MG63 (cell line): Measurements from ENCODE around the gene STAC3. TPM values are rescaled to one million over a fixed set of nuclear protein-coding genes. Genes with fewer than 3 reads are reported as not detected.
"Not testable (repeated sequence)": the region's sequence is repeated elsewhere in the genome, so short reads cannot be mapped to it uniquely, and the experiment has no call there.

Experiments
- DNase-seq: peaks from one replicate; pipeline ENCODE4 v3.0.0-alpha.2; 2020
- H3K27me3 ChIP-seq: fragments of 250-450 bp; sonication (Bioruptor Pico); 2 replicates; pipeline ENCODE4 v1.5.1; 2020; ENCODE audit warnings: mild to moderate bottlenecking, moderate library complexity
- H3K36me3 ChIP-seq: fragments of 250-450 bp; sonication (Bioruptor Pico); 2 replicates; pipeline ENCODE4 v1.5.1; 2020; ENCODE audit warnings: mild to moderate bottlenecking, moderate library complexity
- H3K4me3 ChIP-seq: fragments of 250-450 bp; sonication (Bioruptor Pico); 2 replicates; pipeline ENCODE4 v1.5.1; 2020; ENCODE audit warnings: mild to moderate bottlenecking, moderate library complexity
- H3K9me3 ChIP-seq: fragments of 250-450 bp; sonication (Bioruptor Pico); 2 replicates; pipeline ENCODE4 v1.5.1; 2020; ENCODE audit warnings: mild to moderate bottlenecking, moderate library complexity
- total RNA-seq: library from RNA; depleted of rRNA; stranded (reverse); fragments of >200 nt; shearing (Covaris generic); gene quantifications from 2 replicates; pipeline ENCODE4 v1.2.3, GENCODE V29; 2014; ENCODE audit warnings: low replicate concordance; rRNA removed

Gene STAC3
- total RNA-seq, result 0.86 TPM in 1 of 2 replicates, not detected in the other

DNA sequence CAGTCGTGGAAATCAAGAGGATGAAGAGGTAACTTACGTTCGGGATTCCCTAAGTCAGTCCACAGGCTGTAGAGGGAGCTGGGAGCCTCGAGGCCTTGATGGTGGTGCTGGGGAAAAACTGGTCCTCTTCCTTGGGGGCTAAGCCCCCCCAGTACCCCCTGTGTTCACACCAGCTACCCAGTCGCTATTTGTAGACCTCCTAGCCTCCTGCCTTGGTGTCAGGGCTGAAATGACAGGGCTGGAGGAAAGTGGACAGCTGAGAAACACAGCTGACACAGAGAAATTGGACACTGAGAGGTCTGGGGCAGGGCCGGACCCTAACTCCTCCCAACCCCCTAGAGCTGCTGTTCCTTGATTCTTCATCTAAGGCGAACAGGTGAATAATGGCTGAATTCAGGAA, at the start of gene STAC3:
STAC3 (minus strand) TSS at position 232 of the 400 bp plus-strand sequence. CDS start 1,551 bp downstream, outside the sequence.
- H3K9me3 ChIP-seq, result no peaks in the 10 kb centered on the region
- peaks cover 2% of the 10 kb centered on the region for H3K36me3 ChIP-seq
- H3K4me3 ChIP-seq, result no peak within 1 kb of the TSS
- no peak for DNase-seq
- H3K27me3 ChIP-seq, result no peaks in the 10 kb centered on the region

GRCh38 chr12:57299514-57300016, 48.6 kb upstream of the STAC3 start:
- no peaks in the 10 kb centered on the region for H3K27me3 ChIP-seq
- H3K36me3 ChIP-seq, result peaks cover 30% of the 10 kb centered on the region
- no peaks in the 10 kb centered on the region for H3K9me3 ChIP-seq
- H3K4me3 ChIP-seq, result no peak overlapping the region
- no peak for DNase-seq

DNA sequence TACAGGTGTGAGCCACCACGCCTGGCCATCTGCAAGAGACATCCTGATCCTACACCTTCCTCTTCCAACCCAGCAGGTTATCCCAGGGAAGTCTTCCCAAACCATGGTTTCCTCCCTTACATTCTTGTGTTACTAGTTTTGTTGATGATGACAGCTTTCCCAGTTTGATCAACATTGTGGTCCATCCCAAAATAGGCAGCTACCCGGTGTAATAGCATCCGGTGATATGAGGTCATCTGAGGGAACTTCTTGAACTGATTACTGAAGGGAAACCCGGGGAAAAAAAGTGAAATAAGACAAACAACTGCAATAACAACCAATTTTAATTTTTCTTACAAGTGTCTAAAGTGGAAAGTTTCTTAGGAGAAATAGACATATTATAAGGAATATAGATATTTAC, 45.3 kb upstream of the STAC3 start:
- Histone ChIP-seq H3K9me3 (no peaks in the 10 kb centered on the region), H3K36me3 (peaks cover 38% of the 10 kb centered on the region), H3K27me3 (no peaks in the 10 kb centered on the region), H3K4me3 (no peak overlapping the region)
- no peak for DNase-seq

- H3K9me3 ChIP-seq, H3K4me3 ChIP-seq, H3K27me3 ChIP-seq, DNase-seq: not testable (repeated sequence)
- H3K36me3 ChIP-seq, result peaks cover 20% of the 10 kb centered on the region
Observed at GRCh38 chr12:57282073-57282472, 31.1 kb upstream of the STAC3 start.

DNA sequence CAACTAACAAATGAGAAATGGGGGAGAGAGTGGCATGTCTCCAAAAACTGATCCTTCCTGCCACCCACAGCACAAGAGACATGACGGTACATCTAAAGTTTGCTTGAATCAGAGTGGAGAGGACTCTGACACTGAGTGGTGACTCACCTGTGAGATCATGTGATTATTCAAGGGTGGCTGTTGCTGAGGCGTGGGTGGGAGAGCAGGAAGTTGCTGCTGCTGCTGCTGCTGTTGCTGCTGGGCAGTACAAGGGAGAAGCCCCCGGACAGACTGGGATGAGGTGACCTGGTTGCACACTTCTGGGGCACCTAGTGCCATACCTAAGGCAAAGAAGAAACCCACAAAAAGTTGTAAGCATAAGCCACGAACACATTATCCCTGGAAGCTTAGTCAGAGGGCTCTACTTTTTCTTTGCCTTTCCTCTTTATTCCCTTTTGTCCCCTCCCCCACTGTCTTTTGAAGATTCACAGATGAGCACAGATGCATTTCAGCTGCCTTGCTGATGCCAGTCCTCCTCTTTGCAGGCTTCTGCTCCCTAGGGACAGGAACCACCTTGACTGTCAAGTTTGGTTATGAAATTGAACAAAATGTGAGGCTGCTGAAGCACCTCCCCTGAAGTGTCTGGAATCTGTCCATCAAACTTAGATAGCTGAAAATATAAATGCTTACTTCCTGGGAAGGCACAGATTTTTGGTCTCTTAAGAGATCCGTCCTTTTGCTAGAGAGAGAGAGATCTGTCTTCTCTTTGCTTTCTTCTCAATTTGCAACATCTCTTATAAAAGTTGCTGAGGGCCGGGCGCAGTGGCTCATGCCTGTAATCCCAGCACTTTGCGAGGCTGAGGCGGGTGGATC, 29.4 kb upstream of the STAC3 start:
- H3K9me3 ChIP-seq, result no peaks in the 10 kb centered on the region
- no peaks in the 10 kb centered on the region for H3K27me3 ChIP-seq
- H3K4me3 ChIP-seq, result no peak overlapping the region
- H3K36me3 ChIP-seq, result peaks cover 24% of the 10 kb centered on the region
- DNase-seq, result peak; percentile 91

DNA sequence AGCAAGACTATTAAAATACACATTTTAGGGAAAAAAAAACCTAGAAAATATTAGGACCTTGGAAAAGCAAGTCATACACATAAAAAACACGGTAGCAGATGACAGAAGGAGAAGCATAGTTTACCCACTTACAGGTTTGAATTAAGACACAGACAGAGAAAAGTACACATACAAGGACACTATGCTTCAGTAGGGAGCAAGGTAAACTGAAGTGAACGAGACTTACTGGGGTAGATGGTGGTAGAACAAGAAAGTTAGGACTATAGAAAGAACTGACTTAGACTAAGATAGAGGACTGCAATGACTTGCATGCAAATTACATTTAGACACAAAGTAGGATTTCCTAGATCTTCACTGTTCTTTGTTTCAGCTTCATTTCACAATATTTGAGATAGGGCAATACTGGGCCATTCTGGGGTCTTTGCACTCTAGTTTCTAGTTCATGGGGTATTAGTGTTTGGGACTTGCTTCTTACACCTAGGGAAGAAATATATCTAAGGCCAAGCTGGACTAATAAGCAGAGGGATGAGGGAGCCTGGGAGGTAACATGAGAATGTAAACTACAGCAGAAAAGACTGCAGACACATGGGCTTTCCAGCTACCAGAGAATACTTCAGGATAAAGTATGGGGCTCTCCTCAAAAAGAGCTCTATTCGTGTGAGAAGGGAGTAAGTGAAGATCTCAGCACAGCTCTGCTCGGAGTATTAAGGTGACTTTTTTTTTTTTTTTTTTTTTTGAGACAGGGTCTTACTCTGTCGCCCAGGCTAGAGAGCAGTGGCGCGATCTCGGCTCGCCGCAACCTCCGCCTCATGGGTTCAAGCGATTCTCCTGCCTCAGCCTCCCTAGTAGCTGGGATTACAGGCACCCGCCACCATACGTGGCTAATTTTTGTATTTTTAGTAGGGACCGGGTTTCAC, 27.7 kb upstream of the STAC3 start:
- H3K36me3 ChIP-seq, result peaks cover 22% of the 10 kb centered on the region
- no peak overlapping the region for H3K4me3 ChIP-seq
- no peaks in the 10 kb centered on the region for H3K27me3 ChIP-seq
- no peak for DNase-seq
- no peaks in the 10 kb centered on the region for H3K9me3 ChIP-seq

DNA sequence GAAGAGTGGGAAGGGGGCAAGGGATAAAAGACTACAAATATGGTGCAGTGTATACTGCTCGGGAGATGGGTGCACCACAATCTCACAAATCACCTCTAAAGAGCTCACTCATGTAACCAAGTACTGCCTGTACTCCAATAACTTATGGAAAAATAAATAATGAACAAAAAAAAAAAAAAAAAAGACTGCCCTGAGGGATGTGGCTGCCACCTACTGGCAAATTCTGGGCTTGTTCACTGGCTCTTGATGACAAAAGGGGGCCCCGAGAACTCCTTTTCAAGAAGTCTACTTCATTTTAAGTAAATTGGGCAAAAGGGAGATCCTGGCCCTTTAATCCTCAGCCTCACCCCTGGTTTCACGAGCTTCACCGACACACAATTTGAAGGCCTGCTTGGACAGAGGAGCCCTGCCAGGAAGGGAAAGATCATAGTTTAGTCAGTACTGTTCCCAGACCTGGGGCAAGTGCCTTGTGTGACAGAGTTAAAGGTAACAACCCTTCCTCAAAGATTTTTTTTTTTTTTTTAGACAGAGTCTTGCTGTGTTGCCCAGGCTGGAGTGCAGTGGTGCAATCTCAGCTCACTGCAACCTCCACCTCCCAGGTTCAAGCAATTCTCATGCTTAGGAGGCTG, 26.1 kb upstream of the STAC3 start:
- DNase-seq, result peak; percentile 40
- Histone ChIP-seq H3K9me3 (no peaks in the 10 kb centered on the region), H3K36me3 (peaks cover 27% of the 10 kb centered on the region), H3K27me3 (no peaks in the 10 kb centered on the region), H3K4me3 (no peak overlapping the region)

DNA sequence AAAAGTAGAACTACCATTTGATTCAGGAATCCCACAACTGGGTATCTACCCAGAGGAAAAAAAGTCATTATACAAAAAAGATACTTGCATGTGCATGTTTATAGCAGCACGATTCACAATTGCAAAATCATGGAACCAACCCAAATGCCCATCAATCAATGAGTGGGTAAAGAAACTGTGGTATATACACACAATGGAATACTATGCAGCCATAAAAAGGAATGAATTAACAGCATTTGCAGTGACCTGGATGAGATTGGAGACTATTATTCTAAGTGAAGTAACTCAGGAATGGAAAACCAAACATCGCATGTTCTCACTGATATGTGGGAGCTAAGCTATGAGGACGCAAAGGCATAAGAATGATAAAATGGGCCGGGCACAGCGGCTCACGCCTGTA, 25.2 kb upstream of the STAC3 start:
- not testable (repeated sequence) for H3K27me3 ChIP-seq, H3K9me3 ChIP-seq, DNase-seq, H3K4me3 ChIP-seq
- H3K36me3 ChIP-seq, result peaks cover 22% of the 10 kb centered on the region

DNA sequence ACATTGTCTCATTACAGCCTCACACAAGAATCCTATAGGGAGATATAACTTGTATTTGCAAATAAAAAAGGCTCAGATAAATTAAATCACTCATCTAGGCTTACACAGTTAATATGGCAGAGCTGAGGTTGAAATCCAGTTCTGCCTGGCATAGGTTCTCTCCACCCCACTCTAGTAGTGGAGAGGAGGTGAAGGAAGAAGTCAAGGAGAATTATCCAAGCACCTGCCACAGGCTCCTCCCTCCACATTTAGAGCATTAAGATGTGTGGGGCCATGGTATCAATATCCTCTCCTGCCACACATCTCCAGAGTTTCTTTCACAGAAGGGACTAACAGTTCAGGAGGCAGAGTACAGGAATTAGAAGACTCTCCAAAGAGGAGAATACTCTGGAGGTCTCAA, 22.5 kb upstream of the STAC3 start:
- DNase-seq, result no peak
- no peaks in the 10 kb centered on the region for H3K27me3 ChIP-seq
- H3K36me3 ChIP-seq, result peaks cover 25% of the 10 kb centered on the region
- no peaks in the 10 kb centered on the region for H3K9me3 ChIP-seq
- no peak overlapping the region for H3K4me3 ChIP-seq

DNA sequence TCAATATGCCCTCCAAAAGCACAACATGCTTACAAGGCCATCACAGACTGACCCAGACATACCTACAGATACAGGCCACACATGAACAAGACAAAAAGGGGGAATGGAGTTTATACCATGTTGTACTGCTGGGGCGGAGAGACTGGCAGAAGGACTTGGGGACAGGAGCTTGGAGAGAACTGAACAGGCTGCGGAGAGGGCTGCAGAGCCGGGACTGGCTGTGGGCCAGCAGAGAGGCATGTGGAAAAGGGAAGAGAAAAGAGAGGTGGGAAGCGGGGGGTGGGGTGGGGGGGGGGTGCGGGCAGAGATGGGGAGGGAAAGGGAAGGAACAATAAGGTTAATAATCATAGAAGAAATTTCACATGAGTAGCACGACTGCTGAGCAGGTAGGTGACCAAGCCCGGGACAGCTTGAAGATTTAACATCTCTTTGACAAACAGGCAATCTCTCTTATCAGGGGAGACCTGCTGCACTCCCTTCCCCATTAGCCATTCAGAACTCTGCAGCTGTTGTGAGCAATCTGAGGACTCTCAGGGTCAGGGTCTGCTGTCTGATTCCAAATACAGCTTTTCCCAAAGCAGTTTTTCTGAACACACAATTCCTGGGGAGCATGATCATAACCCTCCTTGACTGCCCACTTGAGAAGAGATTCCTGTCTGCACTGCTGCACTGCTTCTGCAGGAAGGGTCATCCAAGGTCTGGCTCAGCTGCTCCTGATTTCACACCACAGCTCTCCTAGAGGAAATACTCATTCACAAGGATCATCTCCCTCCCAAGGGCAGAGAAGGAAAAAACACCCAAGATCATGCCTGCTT, 21.6 kb upstream of the STAC3 start:
- no peak overlapping the region for H3K4me3 ChIP-seq
- no peaks in the 10 kb centered on the region for H3K27me3 ChIP-seq
- H3K36me3 ChIP-seq, result peaks cover 25% of the 10 kb centered on the region
- DNase-seq, result no peak
- no peaks in the 10 kb centered on the region for H3K9me3 ChIP-seq

DNA sequence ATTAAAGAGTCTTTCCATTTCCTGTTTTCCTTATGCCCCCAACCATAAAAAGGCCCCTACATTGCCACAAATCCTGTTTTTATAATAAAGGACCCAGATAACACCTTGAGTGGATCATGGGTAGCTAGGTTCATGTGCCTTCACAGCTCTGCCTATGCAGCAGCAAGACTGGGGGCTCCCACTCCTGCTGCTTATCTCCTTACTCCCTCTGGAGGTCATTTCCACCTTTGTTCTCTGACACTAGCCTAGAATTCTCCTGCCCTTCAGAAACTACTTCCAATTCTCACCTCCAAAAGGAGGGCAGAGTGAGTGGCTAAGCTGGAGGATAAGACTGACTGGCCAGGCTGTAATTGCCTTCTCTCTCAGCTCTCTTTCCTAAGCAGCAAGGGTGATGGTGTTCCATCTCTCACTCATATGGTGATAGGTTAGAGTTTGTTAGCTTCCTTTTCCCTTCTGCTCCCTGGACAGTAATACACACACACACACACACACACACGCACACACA, 20.0 kb upstream of the STAC3 start:
- Histone ChIP-seq H3K4me3 (no peak overlapping the region), H3K27me3 (no peaks in the 10 kb centered on the region), H3K9me3 (no peaks in the 10 kb centered on the region), H3K36me3 (peaks cover 29% of the 10 kb centered on the region)
- no peak for DNase-seq

DNA sequence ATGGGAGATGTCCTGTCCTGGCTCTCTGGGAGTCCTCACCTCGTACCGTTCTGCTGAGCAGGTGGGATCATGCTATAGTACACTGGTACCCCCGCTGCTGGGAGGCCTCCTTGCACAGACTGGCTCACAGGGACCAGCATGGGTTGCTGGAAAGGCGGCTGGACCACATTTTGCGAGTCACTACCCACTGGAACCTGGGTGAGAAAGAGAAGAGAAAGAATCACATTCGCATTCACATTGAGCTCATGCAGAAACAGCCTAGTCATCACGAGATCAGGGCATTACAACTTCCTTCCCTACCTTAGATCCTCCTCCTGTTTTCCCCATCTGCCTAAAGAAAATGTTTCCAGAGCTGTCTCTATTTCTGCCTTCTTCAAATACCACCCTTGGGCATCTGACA, 17.3 kb upstream of the STAC3 start:
- H3K36me3 ChIP-seq, result peaks cover 32% of the 10 kb centered on the region
- H3K9me3 ChIP-seq, result no peaks in the 10 kb centered on the region
- no peak for DNase-seq
- no peak overlapping the region for H3K4me3 ChIP-seq
- no peaks in the 10 kb centered on the region for H3K27me3 ChIP-seq

DNA sequence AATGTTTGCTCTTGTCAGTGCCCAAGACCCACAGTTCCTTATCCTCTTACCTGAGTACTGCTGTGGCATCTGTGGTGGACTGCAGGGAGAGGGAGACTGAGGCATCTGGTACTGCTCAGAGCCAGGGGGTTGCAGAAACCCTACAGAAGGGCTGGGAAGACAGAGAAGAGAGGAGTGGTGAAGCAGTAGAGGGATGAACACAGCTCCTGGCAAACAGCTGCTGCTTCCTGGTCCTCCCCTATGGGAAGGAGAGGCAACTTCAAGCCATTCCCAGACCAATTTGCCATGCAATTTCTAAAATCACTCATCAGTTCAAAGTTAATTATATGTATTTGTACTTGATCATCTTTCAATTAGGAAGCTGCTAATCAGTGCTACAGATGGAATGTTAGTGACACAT, 15.7 kb upstream of the STAC3 start:
- H3K9me3 ChIP-seq, result no peaks in the 10 kb centered on the region
- no peak overlapping the region for H3K4me3 ChIP-seq
- peaks cover 34% of the 10 kb centered on the region for H3K36me3 ChIP-seq
- no peak for DNase-seq
- H3K27me3 ChIP-seq, result no peaks in the 10 kb centered on the region

GRCh38 chr12:57263096-57263495, 12.1 kb upstream of the STAC3 start:
- Histone ChIP-seq H3K9me3 (no peaks in the 10 kb centered on the region), H3K27me3 (no peaks in the 10 kb centered on the region), H3K36me3 (peaks cover 38% of the 10 kb centered on the region), H3K4me3 (no peak overlapping the region)
- DNase-seq, result no peak

DNA sequence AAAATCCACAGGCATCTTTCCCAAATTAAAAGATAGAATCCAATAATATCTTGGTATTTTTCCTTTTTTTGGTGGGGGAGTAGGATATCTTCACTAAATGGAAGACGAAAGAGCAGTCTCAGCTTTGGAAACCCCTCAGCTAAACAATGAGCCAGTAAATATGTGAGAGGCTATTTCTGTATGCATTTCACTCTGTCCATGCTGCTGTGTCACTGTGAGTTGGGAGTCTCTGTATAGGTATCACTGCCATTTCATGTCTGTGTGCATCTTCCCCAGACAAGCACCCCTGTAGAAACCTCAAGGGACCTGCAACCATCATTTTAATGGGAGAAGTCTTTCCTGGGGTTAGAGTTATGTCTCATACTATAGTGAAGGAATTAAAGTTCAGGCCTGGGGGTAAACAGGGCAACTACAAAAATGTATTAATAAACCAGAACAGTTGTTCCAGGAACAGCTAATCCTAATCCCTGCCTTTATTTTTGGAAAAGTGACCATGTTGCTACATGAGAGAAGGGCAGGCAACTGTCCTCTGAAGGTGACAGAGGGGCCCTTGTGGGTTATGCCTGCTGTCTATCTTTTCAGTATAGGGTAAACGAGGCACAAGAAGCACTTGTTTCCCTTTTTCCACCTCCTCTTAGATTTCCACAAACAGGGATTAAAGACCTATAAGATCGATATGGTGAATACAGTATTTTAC, 11.3 kb upstream of the STAC3 start:
- Histone ChIP-seq H3K4me3 (no peak overlapping the region), H3K9me3 (no peaks in the 10 kb centered on the region), H3K27me3 (no peaks in the 10 kb centered on the region), H3K36me3 (peaks cover 35% of the 10 kb centered on the region)
- no peak for DNase-seq
